HG02981 (cell line): ENCODE data around the gene DCAKD.

ENCODE experiments used
- ATAC-seq: cut with Tn5 transposase; IDR thresholded peaks from one replicate; pipeline ENCODE4 v1.9.1; 2021; ENCODE audit warnings: mild to moderate bottlenecking, moderate library complexity; ENCODE audit not compliant: unreplicated experiment

Gene DCAKD

DNA sequence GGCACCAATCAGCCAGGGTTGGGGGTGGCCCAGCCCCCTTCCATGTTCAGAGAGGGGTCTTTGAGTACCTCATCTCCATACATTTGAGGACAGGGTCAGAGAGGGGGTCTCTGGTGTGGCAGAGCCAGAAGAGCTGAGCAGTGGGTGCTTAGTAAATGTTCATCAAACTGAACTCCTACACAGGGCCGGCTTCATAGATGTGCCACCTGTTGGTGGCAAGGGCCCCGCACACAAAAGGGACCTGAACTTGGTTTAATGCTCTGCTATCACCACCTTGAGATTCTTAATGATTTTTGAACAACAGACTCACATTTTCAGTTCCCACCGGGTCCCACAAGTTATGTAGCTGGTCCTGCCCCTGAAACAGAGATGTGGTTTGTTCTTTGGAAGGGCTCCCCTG, 74.4 kb downstream of the DCAKD start:
- no peak for ATAC-seq

DNA sequence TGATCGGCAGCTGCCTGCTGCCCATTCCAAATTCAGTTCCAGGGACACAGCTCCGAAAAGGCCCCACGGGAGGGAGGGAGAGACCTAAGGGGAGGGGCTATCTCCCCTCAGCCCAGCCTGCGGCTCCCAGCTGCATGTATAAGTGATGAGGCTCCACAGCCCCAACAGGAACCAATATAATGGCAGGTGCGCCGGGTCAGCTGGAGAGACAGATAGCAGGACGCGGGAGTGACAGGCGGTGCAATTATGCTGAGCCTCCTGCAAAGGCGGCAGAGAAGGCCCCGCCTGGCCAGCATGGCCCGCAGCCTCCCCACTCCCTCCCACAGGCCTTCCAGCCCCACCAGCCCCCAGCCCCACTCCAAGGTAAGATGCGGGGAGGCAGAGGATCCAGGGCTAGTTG, 75.2 kb downstream of the DCAKD start:
- ATAC-seq: no peak
